ENCODE results near the gene MAGED1. TPM values are rescaled to one million over a fixed set of nuclear protein-coding genes. Genes with fewer than 3 reads are reported as not detected.

The MAGED1 gene
- total and polyA plus RNA-seq, 2 of the 8 experiments (the other 6 are each of a cell fraction or from before 2014, with no cell fraction given), result 91.0 to 91.1 TPM

DNA sequence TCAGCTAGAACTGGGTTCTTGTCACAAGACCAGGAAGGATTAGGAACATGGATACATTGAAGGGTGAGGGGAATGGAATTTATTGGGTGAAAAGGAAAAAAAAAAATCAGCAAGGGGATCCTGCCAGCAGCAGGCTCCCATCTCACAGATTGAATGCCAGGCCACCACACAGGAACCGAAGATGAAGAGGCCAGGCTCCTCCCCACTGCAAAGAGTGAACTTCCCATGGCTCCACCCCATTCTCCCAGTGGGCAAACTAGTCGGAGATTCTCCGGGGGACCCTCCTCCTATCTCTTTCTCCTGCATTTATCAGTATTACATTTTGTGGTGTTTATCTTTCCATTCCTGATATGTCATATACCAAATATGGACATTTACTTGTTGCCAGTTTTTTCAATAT is 46.0 kb upstream of the MAGED1 start (continued):
- no peak for TF ChIP-seq CHD7 (IDR thresholded peaks at IDR 0.05; ENCODE audit: insufficient replicate concordance, low read length)
- no peak for TF ChIP-seq POU5F1 (IDR thresholded peaks at IDR 0.05; ENCODE audit: low read depth, low read length)
- TF ChIP-seq TCF12 (IDR thresholded peaks at IDR 0.05; ENCODE audit: low read depth, low read length), result no peak
- TF ChIP-seq NANOG (IDR thresholded peaks at IDR 0.05; ENCODE audit: insufficient read depth, low read depth, low read length, poor library complexity, severe bottlenecking), result no peak
- no peak for TF ChIP-seq ZNF274 (IDR thresholded peaks at IDR 0.05; ENCODE audit: borderline replicate concordance, extremely low read depth, low read length)
- no peak for TF ChIP-seq SRF (IDR thresholded peaks at IDR 0.05; ENCODE audit: low read depth, low read length)
- TF ChIP-seq HDAC6 (IDR thresholded peaks at IDR 0.05; ENCODE audit: low read depth, low read length), result no peak
- TF ChIP-seq MAFK (IDR thresholded peaks at IDR 0.05; ENCODE audit: low read depth, low read length), result no peak
- no peak for TF ChIP-seq FOSL1 (IDR thresholded peaks at IDR 0.05; ENCODE audit: insufficient read depth, low read depth, low read length)

Data from H1 (cell line).